Activated CD8-positive, alpha-beta memory T cell treated with anti-CD3 and anti-CD28 coated beads, Interleukin-2, amount 50 U/mL, for 1 hour (primary cell): ENCODE data around the gene SOX6.
"Not testable (repeated sequence)": the region's sequence is repeated elsewhere in the genome, so short reads cannot be mapped to it uniquely, and the experiment has no call there.

Experiments used
- DNase-seq: peaks from one replicate; pipeline ENCODE4 v3.0.0-alpha.2; 2020; ENCODE audit errors: extremely low read depth

SOX6 gene

DNA sequence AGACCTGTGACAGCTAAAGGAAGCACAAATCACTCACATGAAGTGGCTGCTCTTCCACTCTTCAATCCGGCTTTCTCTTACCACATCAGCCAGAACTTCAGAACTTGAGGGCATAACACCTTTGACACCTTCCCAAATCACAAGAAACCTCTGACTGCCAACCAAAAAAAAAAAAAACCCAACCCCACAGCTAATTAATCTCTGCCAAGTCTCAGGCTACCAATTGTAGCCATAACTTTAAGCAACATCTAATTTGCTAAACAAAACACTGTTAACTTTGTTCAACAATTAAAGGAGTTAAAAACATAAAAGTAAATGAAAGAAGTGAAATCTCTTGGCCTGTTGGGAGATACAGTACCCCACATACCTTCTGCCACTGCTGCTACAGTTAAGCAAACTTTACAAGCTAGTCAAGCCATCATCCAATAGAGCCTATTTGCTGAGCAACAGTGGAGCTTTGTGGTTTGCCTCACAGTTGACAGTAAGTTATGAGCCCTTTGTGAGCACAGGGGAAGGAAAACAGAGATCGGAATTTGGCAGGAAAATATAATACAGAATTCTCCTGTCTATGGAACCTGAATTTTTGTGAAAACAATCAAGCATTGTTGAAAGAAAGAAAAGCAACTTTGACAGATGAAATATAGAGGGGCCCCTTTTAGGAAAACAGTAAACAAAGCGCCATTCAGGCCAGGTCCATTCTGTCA, at the start of gene SOX6:
TSS of gene SOX6 (minus strand) at position 490 of the 704 bp plus-strand sequence. CDS start 15,298 bp downstream, outside the sequence.
- DNase-seq = no peak

DNA sequence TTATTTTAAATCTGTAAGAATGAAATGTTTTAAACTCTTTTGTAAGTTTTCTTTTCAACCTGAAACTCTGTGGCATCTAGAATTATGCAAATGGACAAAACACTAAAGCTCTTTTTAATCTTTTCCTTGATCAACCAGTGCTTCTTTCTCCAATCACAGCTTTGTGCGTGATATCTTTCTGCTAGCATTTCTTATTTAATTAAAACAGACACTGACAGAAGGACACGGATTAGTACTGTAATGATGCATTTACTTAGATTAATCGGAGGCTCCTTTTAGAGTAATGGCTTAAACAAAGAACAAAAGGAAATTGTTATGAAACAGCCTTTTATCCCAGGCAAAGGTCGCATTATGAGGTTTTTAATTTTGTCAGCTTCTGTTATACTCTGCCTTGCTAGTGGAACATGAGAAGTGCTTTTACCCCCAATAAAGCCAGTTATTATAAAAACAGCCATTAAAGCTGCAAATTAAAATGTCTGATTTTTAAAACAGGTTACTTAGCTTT, 48.5 kb upstream of the SOX6 start:
- DNase-seq = no peak

DNA sequence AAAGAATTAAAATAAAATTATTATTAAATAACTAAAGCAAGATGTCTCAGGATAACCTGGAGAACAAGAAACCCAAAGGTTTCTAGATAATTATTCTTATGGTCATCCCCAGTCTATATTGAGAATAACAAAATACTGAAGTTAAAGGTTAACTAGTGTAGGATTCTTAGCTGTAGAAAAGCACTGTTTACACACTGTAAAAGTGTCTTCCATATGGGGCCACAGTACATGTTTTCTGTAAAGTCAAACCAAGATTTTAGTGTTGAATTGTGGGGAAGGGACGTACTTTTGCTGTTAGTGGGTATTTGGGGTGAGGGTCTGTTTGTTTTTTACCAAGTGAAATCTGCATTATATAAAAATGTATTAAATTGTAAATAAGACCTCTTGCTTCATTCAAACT, 47.5 kb upstream of the SOX6 start:
- no peak for DNase-seq

DNA sequence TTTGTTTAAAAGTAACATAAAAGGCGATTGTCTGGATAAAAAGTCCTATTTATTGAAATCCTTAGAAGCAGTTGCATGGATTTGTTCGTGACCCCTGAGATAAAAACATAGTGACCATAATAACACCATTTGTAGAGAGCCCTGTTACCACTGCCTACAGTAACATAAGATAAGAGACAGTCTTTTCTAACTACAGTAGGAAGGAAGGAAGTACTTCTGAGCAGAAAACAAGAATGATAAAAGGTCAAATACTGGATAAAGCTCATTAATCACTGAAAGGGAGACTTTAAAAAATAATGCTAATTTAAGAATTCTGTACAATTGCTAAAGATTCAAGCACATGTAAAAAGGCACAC, 47.1 kb upstream of the SOX6 start:
- DNase-seq = no peak

DNA sequence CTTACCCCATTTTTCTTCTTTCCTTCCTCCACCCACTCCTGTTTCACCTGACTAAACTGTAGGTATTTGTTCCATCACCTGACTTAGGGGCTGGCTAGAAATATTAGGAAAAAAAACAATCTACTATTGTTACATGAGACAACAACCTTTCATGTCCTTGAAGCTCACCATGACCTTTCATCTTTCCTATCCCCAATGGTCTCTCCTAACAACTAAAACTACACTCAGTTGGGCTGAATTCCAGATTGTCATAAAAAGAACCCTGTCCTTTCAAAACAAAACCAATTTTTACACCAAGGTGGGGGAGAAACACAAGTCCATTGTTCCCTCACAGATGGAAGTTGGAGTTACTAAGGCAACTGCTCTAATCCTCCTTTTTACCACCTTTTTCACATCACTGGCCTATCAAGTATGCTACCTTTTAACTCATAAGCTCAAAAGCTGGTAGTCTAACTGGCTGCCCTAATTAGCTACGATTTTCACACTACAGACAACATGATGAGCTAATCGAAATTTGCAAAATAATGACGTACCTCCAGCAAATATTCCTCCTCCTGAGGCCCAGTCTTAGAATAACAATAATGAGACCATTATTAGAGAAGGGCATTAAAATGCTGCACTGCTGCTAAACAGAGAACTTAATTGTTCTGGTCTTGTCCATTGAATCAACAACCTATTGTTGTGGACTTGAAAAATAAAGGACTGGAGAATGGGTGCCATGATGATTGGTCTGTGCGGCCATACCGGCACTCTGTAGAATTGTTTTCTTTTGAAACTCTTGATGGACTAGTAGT, 46.5 kb upstream of the SOX6 start:
- DNase-seq = no peak

DNA sequence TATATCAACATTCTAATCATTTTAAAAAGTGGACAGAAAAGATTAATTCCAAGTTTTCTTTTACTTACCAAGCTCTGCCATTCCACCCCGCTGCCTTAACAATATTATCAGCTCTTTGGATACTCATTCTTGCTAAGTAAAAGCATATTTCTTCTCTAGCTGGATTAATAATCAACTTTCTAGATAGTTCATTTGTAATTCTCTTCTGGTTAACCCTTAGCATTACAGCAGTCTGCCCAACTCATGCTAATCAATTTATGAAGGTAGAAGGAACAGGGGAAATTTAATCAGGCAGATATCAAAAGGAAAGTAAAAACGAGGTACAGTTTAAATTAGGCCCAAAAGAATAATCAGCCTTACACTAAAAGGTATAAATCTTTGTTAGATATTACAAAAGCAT, 41.0 kb upstream of the SOX6 start:
- no peak for DNase-seq

DNA sequence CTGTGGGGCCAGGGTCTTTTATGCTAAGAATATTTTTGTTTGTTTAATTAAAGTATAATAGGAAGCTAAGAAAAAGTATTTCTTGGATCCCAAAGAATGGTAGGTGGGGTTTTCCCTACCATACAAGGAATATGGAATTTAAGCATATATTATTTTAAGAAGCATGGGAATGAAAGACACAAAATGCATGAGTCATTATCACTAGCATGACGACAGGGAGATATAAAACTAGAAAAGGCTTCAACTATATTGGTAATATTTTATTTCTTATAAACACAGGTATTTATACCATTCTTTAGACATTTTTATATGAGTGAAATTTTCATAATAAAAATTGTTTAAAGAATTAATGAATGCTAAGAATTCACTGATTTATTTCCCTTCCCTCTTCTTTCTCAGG, 39.3 kb upstream of the SOX6 start:
- DNase-seq = no peak

DNA sequence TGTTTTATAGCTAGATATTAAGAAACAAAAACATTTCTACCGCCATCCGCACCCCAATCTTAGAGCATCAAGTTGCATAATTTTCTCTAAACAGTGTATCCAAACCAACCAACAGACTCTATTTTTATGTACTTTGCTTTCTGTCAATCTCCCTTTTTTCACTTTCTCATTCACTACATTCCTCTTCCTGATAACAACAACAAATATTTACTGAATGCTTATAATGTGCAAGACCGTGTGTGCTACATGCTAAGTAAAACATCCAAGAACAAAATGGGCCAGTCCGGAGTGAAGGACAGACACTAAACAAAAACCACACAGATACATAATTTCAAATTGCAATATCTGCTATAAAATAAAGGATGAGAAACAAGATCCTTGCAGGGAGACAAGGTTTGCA, 38.6 kb upstream of the SOX6 start:
- DNase-seq = no peak

DNA sequence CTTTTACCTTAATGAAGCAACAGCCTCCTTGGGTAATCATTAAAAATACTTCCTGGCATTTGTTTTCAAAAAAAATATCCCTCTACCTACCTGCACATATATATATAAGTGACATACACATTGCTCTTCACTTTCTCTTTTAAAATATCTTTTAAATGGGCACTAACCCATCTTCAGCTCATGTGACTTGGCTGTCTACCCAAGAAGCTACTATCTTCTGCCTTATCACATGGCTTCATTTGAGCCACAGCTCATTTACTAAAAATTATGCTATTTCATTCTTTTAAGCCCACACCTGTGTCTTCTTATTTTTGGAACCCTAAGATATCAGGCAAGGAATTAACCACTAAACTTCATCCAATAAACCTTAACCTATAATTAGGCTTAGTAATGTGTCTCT, 37.0 kb upstream of the SOX6 start:
- DNase-seq = no peak

DNA sequence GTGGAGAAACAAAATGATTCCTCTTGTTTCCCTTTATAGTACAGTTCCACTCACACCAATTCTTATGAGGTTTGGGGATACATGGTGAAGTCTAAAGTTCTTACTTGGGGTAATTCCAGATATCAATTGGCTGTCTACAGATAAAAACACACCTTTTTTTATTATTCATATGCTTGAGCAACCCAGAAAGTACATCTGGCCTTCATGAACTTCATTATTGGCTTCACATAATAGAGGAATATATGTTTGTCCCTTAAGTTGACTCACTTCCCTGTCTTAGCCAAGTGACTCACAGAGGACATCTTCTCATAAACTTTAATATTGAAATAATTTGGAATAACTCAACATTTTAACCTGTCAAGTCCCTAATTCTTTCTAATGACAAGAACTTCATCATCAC, 36.3 kb upstream of the SOX6 start:
- DNase-seq = no peak

DNA sequence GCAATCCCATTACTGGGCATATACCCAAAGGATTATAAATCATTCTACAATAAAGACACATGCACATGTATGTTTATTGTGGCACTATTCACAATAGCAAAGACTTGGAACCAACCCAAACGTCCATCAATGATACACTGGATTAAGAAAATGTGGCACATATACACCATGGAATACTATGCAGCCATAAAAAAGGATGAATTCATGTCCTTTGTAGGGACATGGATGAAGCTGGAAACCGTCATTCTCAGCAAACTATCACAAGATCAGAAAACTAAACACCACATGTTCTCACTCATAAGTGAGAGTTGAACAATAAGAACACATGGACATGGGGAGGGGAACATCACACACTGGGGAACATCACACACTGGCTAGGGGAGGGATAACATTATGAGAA, 34.5 kb upstream of the SOX6 start:
- DNase-seq = not testable (repeated sequence)

DNA sequence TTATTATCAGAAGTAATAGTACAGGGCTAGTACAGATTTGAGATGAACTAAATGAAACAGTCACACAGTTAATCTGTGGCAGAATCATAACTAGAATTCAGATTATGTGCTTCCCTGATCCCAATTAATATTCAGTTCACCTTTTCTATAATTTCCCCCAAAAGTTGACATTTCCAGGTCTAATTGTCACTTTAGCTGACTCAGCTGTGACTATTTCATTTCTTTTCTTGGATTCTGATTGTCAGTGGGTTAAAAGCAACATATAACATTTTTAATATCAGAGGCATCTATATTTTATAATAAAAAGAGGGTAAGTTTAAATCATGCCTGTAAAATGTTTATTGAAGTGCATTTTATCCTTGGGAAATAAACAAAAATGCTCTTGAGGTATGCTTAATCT, 28.8 kb upstream of the SOX6 start:
- DNase-seq = no peak

DNA sequence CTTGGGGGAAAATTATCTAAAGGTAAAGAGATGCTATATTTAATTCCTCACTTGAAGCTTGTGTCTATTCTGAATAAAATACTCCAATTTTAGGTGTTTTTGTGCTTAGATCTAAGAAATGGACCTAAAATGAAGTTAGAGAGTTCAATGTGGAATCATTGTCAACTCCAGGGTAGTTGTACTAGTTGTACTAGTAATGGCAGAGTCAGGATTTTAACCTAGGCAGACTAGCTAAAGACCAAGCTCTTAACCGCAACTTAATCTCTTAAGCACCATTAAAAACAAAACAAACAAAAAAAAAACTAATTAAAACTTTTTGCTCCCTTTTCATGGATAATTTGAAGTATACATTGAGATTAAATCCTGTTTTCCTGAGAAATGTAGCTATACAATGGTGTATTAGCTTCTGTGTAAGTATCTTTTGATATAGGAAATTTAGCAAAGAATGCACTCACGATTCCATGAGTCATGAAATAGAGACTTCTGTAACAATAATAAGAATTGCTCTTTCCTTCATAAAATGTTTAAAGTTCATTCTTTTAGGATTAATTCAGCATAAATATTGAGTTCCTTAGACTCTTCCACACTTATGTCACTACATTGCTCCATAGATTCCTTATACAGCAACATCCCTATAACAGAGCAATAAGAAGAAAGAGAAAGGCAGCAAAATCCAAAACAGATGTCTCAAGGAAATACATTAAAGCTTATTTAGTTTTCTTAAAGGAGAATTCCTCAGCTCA, 26.5 kb upstream of the SOX6 start:
- DNase-seq = no peak

DNA sequence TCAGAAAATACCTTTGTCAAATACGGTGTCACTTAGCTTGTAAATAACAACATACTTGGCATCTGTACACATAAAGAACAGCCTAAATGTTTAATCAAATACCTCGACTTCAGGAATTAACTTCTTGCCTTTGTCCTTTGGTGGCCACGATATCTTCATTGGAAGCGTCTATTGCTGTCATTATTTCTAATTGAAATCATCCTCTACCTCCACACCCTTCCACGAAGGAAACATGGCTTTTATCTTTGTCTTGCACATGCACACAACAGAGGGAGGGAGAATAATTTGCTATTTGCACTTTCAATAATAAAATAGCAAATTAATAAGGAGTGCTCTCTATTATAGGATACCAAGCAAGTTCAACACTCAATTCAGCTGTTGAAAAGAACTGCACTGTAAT, 25.8 kb upstream of the SOX6 start:
- no peak for DNase-seq

DNA sequence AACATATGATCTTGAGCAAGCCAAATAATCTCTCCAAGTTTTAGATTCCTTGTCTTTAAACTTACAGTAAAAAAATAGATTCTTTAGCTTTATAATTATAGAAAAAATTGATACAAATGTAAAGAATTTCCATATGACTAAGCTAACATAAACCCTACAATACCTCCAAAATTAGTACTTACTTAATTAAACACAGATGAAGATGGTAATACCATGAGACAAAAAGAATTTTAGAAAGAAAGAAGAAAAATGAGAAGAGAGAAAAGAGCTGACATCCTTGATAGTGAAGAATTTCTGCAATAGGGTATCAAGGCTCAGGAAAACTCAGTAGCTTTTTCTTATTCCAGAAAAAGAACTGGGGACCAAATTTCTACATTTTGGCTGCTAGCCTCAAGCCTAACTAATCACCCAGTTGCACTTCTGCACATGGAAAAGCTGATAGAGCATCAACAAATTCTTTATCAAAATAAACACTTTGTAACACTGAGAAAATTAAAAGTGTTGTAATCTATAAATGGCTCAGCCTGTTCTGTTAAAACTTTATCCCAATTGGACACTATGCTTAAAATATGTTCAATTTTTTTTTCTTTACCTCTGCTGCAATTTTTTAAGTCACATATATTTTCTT, 24.7 kb upstream of the SOX6 start:
- DNase-seq = no peak

DNA sequence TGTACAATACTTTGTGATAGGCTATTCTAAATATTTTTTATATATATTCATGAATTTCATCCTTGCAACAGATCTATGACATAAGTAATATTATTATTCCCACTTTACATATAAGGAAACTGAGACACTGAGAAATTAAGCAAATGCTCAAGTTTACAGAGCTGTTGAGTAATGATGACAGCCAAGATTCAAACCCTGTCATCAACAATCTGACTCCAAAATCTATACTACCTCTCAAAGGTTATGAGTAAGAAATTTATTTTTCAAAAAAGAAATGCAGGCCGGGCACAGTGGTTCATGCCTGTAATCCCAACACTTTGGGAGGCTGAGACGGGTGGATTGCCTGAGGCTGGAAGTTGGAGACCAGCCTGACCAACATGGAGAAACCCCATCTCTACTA, 22.6 kb upstream of the SOX6 start:
- no peak for DNase-seq

DNA sequence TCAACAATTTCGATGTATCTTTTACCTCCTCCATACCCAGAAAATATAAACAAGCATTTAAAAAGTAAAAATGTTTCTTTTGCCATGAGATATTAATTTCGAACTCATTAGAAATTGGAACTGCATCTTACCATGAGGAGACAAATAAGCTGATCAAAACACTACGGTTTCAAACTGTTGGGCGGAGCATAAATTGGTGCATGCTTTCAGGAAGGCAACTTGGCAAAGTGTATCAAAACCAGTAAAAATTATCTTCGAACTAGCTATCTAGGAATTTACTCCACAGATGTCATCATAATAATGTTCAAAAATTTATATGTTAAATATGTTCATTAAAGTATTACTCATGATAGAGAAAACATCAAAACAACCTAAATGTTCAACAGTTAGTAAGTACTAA, 21.4 kb upstream of the SOX6 start:
- no peak for DNase-seq

DNA sequence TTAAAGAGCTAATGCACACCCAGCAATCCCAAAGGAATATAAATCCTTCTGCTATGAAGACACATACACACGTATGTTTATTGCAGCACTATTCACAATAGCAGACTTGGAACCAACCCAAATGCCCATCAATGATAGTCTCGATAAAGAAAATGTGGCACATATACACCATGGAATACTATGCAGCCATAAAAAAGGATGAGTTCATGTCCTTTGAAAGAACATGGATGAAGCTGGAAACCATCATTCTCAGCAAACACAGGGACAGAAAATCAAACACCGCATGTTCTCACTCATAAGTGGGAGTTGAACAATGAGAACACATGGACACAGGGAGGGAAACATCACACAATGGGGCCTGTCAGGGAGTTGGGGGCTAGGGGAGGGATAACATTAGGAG, 19.3 kb upstream of the SOX6 start:
- not testable (repeated sequence) for DNase-seq

DNA sequence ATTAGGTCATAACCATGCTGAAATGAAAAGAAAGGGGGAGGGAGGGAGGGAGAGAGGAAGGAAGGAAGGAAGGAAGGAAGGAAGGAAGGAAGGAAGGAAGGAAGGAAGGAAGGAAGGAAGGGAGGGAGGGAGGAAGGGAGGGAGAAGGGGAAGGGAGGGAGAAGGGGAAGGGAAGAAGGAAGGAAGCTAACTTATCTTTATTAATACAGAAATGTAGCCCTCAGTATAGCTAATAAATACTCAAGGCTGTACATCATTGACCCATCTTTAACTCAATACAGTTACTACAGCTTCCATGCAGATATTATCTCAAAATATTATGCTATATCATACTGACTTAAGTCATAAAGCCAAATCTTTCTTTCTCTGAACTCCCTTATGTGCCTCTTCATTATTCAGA, 17.4 kb upstream of the SOX6 start:
- no peak for DNase-seq

DNA sequence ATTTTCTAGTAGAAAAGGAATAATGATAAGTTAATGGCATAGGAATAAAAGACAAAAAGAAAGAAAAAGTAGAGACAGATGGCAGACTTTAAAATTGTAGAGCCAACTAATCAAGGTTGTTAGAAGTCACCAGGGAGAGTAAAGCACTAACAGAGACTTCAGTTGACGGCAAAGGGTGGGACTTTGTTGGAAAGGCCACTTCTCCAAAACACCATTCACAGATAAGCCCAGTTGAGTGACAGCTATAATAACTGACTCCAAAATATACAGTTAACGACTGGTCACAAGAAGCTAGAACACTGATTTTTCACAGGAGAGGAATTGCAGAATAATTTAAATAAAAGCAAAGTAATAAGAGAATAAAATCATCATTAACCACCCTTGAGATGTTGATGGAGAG, 16.0 kb upstream of the SOX6 start:
- no peak for DNase-seq

DNA sequence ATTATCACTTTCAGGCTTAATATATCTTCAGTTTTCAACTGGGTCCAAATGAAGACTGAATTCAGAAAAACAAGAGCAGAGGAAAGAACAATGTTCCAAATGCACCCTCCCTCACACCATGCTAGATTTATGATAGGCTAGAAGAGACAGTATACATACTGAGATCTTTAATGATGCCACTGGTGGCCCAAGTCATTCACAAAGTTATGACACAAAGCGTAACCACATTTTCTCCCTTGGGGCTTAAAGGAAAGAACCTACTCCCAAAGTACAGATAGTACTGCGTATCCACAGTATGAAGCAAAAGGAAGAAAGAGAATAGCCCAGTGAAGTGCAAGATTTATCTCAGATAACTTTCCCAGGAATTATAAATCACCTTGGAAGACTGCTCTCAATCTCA, 10.9 kb upstream of the SOX6 start:
- no peak for DNase-seq

DNA sequence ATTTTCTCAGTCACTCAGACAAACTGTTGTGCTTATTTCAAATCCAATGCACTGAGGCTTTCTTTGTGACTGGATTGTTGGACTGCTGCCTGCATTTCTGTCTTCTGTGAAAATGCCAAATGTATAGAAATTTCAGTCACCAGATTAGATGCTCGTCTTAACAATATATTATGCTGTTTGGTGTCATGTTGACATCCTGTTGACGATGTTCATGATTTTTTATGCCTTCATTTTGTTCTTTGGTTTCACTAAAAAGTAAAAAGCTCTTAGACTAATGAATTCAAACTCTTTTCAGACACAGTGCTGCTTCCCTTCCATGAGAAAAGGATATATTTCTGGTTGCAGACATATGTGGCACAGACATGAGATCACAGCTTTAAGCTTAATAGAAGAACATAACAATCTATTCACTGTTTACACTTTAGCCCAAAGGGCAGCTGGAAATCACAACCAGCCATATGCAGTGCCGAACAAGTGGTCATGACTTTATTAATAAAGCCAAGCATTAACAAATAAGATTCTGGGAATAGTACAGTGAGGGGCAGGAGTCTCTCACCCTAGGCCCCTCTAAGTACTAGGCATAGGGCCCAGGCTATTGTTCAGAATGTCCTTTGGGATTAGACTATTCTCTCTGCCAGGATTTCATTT, 9.4 kb upstream of the SOX6 start:
- no peak for DNase-seq
